Measurements from ENCODE around the gene C22orf39. TPM values are rescaled to one million over a fixed set of nuclear protein-coding genes. Genes with fewer than 3 reads are reported as not detected.

Gene C22orf39
- total RNA-seq, 1 donor from 2014 or later = 25.3 TPM

DNA sequence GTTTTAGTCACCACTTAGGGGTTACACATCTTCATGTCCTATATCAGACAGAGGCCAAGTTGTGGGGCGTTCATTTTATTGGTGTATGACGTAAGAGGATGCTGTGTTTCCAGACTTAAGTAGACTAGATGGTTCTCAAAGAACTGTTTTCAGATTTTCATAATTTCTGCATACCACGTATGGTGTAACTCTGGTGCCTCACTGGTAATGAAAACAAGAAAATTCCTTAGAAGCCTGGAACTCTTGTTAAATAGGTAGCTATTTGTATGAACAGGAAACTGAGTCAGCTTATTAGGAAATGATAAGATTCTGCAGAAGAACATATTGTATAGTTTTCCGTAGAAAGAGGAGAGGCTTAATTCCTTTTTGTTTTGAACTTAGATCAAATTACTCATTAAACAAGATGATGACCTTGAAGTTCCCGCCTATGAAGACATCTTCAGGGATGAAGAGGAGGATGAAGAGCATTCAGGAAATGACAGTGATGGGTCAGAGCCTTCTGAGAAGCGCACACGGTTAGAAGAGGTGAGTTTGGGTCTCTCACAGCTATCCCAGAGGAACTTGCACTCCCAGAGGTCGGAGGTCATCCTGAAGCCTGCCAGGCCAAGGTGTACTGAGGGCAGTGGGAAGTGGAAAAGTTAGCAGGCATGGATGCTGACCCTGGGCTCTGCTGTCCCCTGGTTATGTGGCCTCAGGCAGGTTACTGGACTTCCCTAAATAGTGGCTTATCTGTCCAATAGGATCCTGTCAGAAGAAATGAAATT is 36.2 kb upstream of the C22orf39 start:
- TF ChIP-seq, protein P1, sequence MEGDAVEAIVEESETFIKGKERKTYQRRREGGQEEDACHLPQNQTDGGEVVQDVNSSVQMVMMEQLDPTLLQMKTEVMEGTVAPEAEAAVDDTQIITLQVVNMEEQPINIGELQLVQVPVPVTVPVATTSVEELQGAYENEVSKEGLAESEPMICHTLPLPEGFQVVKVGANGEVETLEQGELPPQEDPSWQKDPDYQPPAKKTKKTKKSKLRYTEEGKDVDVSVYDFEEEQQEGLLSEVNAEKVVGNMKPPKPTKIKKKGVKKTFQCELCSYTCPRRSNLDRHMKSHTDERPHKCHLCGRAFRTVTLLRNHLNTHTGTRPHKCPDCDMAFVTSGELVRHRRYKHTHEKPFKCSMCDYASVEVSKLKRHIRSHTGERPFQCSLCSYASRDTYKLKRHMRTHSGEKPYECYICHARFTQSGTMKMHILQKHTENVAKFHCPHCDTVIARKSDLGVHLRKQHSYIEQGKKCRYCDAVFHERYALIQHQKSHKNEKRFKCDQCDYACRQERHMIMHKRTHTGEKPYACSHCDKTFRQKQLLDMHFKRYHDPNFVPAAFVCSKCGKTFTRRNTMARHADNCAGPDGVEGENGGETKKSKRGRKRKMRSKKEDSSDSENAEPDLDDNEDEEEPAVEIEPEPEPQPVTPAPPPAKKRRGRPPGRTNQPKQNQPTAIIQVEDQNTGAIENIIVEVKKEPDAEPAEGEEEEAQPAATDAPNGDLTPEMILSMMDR (IDR thresholded peaks at IDR 0.05; ENCODE audit: insufficient read depth, low read length, severe bottlenecking) = no peak
- Histone ChIP-seq H3K27me3 (ENCODE audit: control insufficient read depth, insufficient read depth, low read length) (no peaks in the 10 kb centered on the region), H3K4me3 (ENCODE audit: low read depth, low read length) (no peak overlapping the region), H3K36me3 (ENCODE audit: control insufficient read depth, insufficient read depth, low read length) (no peaks in the 10 kb centered on the region)
- DNase-seq (ENCODE audit: low read depth) = peak; percentile 72
- no peak for FAIRE-seq

- no peak overlapping the region for H3K4me3 ChIP-seq (ENCODE audit: low read depth, low read length)
- FAIRE-seq (no peak), DNase-seq (ENCODE audit: low read depth) (no peak)
- H3K27me3 ChIP-seq (ENCODE audit: control insufficient read depth, insufficient read depth, low read length) = no peaks in the 10 kb centered on the region
- H3K36me3 ChIP-seq (ENCODE audit: control insufficient read depth, insufficient read depth, low read length) = no peaks in the 10 kb centered on the region
- TF ChIP-seq, protein P1 (IDR thresholded peaks at IDR 0.05; ENCODE audit: insufficient read depth, low read length, severe bottlenecking) = no peak
Measured at GRCh38 chr22:19482297-19482696, 34.8 kb upstream of the C22orf39 start.

DNA sequence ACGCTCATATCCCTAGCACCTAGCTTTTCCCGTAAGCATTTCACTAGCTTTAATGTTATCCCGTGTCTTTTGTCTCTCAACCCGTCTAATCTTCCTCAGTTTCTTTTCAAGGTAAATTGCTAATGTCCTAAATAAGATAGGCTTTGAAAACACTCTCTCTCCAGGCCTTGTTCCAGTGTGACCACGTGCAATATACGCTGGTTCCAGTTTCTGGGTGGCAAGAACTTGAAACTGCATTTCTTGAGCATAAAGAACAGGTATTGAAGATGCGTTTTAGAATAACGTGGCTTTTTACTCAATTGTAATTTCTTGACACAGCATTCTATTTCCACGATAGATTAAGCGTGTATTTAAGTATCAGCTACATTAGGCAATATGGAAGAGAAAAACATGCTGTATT is 33.3 kb upstream of the C22orf39 start:
- no peaks in the 10 kb centered on the region for H3K36me3 ChIP-seq (ENCODE audit: control insufficient read depth, insufficient read depth, low read length)
- H3K4me3 ChIP-seq (ENCODE audit: low read depth, low read length) = no peak overlapping the region
- FAIRE-seq = no peak

GRCh38 chr22:19480173-19480568 is 32.7 kb upstream of the C22orf39 start:
- Histone ChIP-seq H3K36me3 (ENCODE audit: control insufficient read depth, insufficient read depth, low read length) (no peaks in the 10 kb centered on the region), H3K27me3 (ENCODE audit: control insufficient read depth, insufficient read depth, low read length) (no peaks in the 10 kb centered on the region), H3K4me3 (ENCODE audit: low read depth, low read length) (peak overlapping the region; percentile 73)
- TF ChIP-seq, protein P1 (IDR thresholded peaks at IDR 0.05; ENCODE audit: insufficient read depth, low read length, severe bottlenecking) = no peak
- DNase-seq (ENCODE audit: low read depth) = no peak
- FAIRE-seq = no peak

More for the DNA sequence above, 33.3 kb upstream of the C22orf39 start:
- H3K27me3 ChIP-seq (ENCODE audit: control insufficient read depth, insufficient read depth, low read length) = no peaks in the 10 kb centered on the region
- TF ChIP-seq, protein P1 (IDR thresholded peaks at IDR 0.05; ENCODE audit: insufficient read depth, low read length, severe bottlenecking) = no peak
- DNase-seq (ENCODE audit: low read depth) = no peak

GRCh38 chr22:19479355-19480172 is 32.1 kb upstream of the C22orf39 start, which contains the start of gene CDC45:
Gene CDC45, plus strand, starts transcription at chr22:19479920. Its CDS starts 49 bp downstream, at chr22:19479969.
- H3K27me3 ChIP-seq (ENCODE audit: control insufficient read depth, insufficient read depth, low read length) = no peaks in the 10 kb centered on the region
- H3K36me3 ChIP-seq (ENCODE audit: control insufficient read depth, insufficient read depth, low read length) = peaks cover 2% of the 10 kb centered on the region
- FAIRE-seq (peak; percentile 47), DNase-seq (ENCODE audit: low read depth) (peak; percentile 97)
- peak within 1 kb of the TSS; percentile 73 for H3K4me3 ChIP-seq (ENCODE audit: low read depth, low read length)
- TF ChIP-seq, protein P1 (IDR thresholded peaks at IDR 0.05; ENCODE audit: insufficient read depth, low read length, severe bottlenecking) = no peak
